T-helper 1 cell treated with Interleukin-12 subunit alpha and Interleukin-12 subunit beta and Interleukin-4 antibody, amounts not matched to agents 30 μg/mL and 1 μg/mL, for 36 hours (primary cell): Measurements from ENCODE around the gene ZNF385C.

ENCODE experiments used
- H3K27ac Mint-ChIP-seq: one replicate; pipeline ENCODE4 v1.8.0; 2021; ENCODE audit warnings: mild to moderate bottlenecking, mixed read lengths
- H3K27me3 Mint-ChIP-seq: one replicate; pipeline ENCODE4 v1.8.0; 2021; ENCODE audit warnings: low read depth, mixed read lengths
- H3K36me3 Mint-ChIP-seq: one replicate; pipeline ENCODE4 v1.8.0; 2021; ENCODE audit warnings: low read depth, mixed read lengths
- H3K4me1 Mint-ChIP-seq: one replicate; pipeline ENCODE4 v1.8.0; 2021; ENCODE audit warnings: low read depth, mixed read lengths
- H3K4me3 Mint-ChIP-seq: one replicate; pipeline ENCODE4 v1.8.0; 2021; ENCODE audit warnings: mild to moderate bottlenecking, moderate library complexity, mixed read lengths
- H3K9me3 Mint-ChIP-seq: one replicate; pipeline ENCODE4 v1.8.0; 2021; ENCODE audit warnings: mixed read lengths

ZNF385C gene

DNA sequence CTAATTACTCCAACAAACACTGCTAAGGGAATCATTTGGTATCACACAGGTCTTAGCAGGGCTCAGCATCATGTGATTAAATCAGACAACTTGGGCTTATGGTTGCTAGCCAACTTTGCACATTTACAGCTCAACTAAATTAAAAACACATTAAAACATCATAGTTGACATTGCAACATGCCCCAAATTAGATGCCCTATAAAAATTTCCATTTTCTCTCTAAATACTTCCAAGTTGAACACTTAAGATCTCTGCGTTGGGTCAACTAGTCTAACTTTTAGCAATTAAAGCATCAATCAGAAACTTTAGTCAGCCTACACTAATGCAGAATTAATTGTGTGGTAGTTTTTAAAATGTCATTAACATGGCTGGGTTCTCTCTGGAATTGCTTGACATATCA lies 93.1 kb downstream of the ZNF385C start:
- Mint-ChIP-seq H3K27ac (peak overlapping the region; percentile 14), H3K36me3 (peaks cover 13% of the 10 kb centered on the region), H3K9me3 (no peaks in the 10 kb centered on the region), H3K27me3 (no peaks in the 10 kb centered on the region), H3K4me3 (no peak overlapping the region), H3K4me1 (peaks cover 34% of the 10 kb centered on the region)

DNA sequence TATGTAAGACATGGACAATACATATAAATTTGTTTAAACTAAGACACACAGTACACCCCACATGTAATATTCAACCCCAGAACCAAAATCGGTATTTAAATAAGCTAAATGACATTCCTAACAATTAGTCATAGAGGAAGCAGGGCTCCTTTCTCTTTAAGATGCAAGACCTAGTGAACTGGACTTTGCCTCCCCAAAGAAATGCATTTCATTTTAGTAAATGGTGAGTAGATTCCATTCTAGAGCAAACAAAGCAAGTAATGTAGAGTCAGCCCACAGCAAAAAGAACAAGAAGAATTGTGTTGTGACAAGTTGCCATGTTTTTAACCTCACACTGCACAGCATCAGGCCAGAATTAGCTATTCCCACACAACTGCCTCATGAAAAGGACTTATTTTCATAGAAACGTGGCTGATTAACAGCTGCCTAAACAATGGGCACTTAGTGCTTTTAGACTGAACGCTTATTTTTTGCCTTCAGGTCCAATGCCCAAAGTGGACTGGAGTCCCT lies 95.4 kb downstream of the ZNF385C start:
- H3K4me3 Mint-ChIP-seq: no peak overlapping the region
- H3K27ac Mint-ChIP-seq: no peak overlapping the region
- peaks cover 17% of the 10 kb centered on the region for H3K36me3 Mint-ChIP-seq

DNA sequence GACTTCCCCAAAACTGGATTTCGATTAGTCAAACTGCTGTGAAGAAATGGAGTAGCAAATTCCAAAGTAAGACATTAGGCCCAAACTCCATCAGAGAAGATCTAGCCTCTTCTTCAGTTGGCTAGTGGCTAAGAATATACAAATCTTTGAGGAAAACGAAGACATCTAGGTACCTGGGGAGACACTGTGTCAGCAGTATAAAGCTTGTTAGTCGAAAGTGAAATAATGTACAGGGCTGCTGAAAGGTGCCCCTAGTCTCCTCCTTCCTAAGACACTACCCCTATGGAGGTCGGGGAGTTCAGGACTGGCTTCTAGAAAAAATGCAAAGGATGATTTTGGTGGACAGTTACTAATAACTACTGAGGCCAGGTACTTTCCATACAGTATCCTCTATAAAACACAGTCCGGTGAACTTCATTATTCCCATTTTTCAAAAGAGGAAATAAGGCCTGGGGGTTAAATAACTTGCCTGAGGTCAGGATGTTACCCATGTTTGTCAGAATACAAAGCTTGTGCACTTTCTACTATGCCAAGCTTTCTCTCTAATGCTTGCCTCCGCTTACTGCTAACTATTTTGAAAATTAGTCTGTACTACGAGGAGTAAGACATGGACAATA lies 96.0 kb downstream of the ZNF385C start:
- peaks cover 17% of the 10 kb centered on the region for H3K36me3 Mint-ChIP-seq
- no peak overlapping the region for H3K4me3 Mint-ChIP-seq
- H3K27me3 Mint-ChIP-seq: no peaks in the 10 kb centered on the region
- peaks cover 26% of the 10 kb centered on the region for H3K4me1 Mint-ChIP-seq
- H3K9me3 Mint-ChIP-seq: no peaks in the 10 kb centered on the region
- no peak overlapping the region for H3K27ac Mint-ChIP-seq

More for the DNA sequence above, 95.4 kb downstream of the ZNF385C start:
- peaks cover 26% of the 10 kb centered on the region for H3K4me1 Mint-ChIP-seq
- H3K27me3 Mint-ChIP-seq: no peaks in the 10 kb centered on the region
- H3K9me3 Mint-ChIP-seq: no peaks in the 10 kb centered on the region

DNA sequence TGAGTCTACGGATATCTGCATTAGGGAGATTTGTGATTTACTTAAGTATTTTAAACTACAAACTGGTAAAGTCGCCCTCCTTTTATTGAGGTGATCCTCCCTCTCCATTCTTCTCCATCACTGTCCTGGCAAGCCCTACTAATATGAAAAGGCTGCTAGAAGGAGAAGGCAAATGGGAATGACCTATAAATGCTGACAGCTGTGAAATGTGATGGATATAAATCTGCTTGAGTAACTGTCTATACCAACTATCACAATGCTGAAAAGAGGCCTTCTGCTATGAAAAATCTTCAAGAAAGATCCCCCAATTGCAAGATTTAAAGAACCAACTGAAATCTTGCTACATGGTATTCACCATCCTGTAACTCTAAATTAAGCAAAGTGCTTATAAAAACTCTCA lies 96.5 kb downstream of the ZNF385C start:
- H3K4me3 Mint-ChIP-seq: no peak overlapping the region
- no peaks in the 10 kb centered on the region for H3K9me3 Mint-ChIP-seq
- no peak overlapping the region for H3K27ac Mint-ChIP-seq
- H3K36me3 Mint-ChIP-seq: peaks cover 18% of the 10 kb centered on the region
- peaks cover 24% of the 10 kb centered on the region for H3K4me1 Mint-ChIP-seq
- H3K27me3 Mint-ChIP-seq: no peaks in the 10 kb centered on the region

DNA sequence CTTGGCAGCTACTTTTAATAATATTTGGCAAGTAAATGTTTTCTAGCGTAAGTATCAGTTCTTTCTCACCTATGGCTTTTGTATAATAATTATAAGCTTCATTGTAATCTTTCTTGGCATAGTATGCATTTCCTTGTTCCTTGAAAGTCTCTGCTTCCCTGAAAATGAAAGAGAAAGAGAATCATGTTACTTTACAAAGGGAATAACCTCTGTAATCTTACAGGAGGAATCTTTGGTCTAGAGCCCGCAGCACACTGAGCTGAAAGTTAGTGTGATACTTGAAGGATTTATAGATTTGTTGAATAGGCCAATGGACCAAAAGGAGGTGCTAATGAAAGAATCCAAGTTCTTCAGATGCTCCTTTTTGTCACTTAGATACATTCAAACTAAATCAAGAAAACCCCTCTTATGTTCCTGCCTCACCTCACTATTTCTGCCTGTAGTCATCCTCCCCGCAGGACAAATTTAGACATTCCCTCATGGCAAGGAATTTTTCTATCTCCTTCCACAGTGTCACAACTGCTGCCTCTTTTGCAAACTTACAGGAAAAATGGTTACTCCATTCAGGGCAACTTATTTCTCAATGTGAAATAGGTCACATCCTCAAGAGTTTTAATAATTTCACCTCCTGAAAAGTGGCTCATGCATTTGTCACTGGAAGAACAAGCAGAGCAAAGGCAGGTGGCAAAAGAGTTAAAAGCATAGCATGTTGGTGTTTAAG lies 97.7 kb downstream of the ZNF385C start:
- Mint-ChIP-seq H3K27me3 (no peaks in the 10 kb centered on the region), H3K4me3 (no peak overlapping the region), H3K27ac (no peak overlapping the region), H3K9me3 (no peaks in the 10 kb centered on the region), H3K4me1 (peaks cover 28% of the 10 kb centered on the region), H3K36me3 (peaks cover 27% of the 10 kb centered on the region)

DNA sequence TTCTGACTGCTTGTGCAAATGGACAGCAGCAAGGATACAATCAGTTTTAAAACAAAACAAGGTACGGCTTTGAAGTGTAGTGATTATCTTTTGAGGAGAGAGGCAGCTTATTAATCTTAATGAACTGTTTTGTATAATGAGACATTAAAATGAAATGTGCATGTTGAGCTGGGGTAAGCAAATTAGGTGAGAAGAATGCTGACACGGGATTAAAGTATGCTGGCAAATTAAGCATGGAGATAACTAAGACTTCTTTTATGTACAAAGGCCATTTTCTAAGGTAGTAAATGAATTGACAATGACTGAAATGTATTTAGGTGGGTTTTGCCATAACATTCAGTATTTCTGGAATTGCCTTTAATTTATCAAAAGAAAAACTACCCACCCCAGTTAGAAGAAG lies 99.8 kb downstream of the ZNF385C start:
- H3K27ac Mint-ChIP-seq: no peak overlapping the region
- H3K36me3 Mint-ChIP-seq: peaks cover 37% of the 10 kb centered on the region
- no peaks in the 10 kb centered on the region for H3K9me3 Mint-ChIP-seq
- H3K27me3 Mint-ChIP-seq: no peaks in the 10 kb centered on the region
- H3K4me3 Mint-ChIP-seq: no peak overlapping the region
- peaks cover 18% of the 10 kb centered on the region for H3K4me1 Mint-ChIP-seq

DNA sequence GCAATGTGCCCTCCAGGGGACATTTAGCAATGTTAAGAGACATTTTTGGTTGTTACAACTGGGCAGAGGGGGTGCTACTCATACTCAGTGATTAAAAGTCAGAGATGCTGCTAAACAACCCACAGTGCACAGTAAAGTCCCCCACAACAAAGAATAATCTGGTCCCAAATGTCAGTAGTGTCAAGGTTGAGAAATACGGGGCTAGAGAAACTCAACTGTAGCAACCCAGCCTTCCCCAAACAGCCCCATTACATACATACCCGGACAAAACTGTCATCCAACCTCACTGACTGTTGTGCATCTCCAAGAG lies 101.5 kb downstream of the ZNF385C start:
- peaks cover 35% of the 10 kb centered on the region for H3K36me3 Mint-ChIP-seq
- H3K4me1 Mint-ChIP-seq: peaks cover 11% of the 10 kb centered on the region
- no peaks in the 10 kb centered on the region for H3K27me3 Mint-ChIP-seq
- H3K27ac Mint-ChIP-seq: no peak overlapping the region
- H3K9me3 Mint-ChIP-seq: no peaks in the 10 kb centered on the region
- H3K4me3 Mint-ChIP-seq: no peak overlapping the region

DNA sequence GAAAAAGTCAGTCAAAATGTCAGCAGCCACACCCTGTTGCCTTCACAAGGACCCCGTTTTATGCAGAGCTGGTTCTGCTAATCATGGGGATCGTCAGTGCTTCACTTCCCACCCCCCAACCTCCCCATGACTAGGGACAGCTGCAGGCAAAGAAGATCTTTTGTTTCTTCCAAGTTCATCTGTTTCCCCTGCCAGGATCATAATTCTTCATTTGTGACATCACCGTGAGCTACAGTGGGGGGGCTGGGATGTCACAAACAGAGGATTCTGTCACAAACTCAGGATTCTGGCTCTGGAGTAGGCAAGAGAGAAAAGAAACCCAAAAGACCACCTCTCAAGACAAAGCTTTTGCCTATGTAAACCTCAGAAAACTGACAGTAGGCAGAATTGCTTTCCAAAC lies 105.7 kb downstream of the ZNF385C start:
- H3K4me1 Mint-ChIP-seq: peaks cover 14% of the 10 kb centered on the region
- H3K36me3 Mint-ChIP-seq: peaks cover 51% of the 10 kb centered on the region
- H3K27ac Mint-ChIP-seq: no peak overlapping the region
- no peaks in the 10 kb centered on the region for H3K27me3 Mint-ChIP-seq
- H3K4me3 Mint-ChIP-seq: no peak overlapping the region
- no peaks in the 10 kb centered on the region for H3K9me3 Mint-ChIP-seq

DNA sequence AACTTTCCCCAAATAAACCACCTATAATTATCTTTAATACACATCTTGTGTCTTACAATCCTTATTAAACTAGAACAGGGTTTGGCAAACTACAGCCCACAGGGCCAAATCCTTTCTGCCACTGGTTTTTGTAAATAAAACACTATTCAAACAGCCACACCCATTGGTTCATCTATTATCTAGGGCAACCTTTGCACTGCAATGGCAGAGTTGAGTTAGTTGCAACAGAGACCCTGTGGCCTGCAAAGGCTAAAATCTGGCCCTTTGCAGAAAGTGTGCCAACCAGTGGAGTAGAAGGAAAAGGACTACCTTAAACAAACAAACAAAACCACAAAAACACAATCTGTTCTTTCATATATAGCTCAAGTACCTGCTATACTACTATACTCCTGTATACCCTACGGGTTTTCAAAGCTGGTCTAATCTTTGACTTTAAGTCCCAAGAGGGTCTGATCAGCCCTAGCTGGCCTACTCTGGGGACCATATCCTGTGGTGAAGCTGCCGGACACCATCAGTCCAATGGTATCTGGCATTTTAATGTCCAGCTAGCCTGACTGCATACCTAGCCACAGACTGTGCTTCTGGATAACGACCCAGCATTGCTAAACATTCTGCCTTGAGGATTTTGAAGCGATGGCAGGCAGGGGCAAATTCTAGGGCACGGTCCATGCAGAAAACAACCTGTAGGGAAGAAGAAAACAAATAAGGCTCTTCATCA lies 108.4 kb downstream of the ZNF385C start:
- Mint-ChIP-seq H3K4me3 (no peak overlapping the region), H3K27me3 (no peaks in the 10 kb centered on the region), H3K27ac (no peak overlapping the region), H3K9me3 (no peaks in the 10 kb centered on the region), H3K4me1 (peaks cover 10% of the 10 kb centered on the region), H3K36me3 (peaks cover 48% of the 10 kb centered on the region)

DNA sequence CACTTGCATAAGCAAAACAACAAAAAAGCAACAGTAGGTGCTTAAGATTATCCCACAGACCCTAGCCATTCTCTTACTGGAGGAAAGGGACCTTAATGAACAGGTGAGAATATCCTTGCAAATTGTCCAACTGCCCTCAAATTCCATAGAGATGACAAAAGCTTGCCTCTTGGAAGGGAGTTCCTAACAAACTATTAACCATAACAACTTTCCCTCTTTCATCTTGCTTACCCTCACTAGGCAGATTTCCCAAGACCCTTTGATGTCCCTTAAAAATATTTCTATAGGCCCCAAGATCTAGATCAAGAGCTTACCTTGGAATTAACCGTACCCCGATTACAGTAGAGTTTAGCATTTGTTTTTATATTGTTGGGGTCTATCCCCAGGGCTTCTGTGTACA lies 109.9 kb downstream of the ZNF385C start:
- no peak overlapping the region for H3K27ac Mint-ChIP-seq

DNA sequence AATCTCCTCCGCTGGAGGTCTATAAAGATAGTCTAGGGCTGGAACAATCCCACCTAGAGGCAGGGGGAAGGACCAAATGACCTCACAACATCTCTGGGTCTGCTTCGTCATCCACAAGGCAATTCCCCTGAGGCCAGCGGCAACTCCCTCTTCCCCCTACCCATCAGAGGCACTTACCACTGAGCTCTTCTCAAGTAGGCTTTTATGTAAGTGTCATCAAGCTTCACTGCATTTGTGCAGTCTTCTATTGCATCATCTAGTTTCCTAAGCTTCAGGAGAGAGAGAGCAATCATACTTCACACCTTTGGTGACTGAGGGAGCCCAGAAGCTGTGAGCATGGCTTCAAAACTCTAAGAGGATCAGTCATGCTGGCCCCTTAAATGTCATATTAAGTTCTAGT lies 110.6 kb downstream of the ZNF385C start:
- Mint-ChIP-seq H3K27ac (no peak overlapping the region), H3K4me1 (peaks cover 12% of the 10 kb centered on the region), H3K9me3 (no peaks in the 10 kb centered on the region), H3K4me3 (no peak overlapping the region), H3K36me3 (peaks cover 46% of the 10 kb centered on the region), H3K27me3 (no peaks in the 10 kb centered on the region)

More for the DNA sequence above, 109.9 kb downstream of the ZNF385C start:
- Mint-ChIP-seq H3K4me1 (peaks cover 12% of the 10 kb centered on the region), H3K4me3 (no peak overlapping the region), H3K27me3 (no peaks in the 10 kb centered on the region), H3K9me3 (no peaks in the 10 kb centered on the region), H3K36me3 (peaks cover 48% of the 10 kb centered on the region)

DNA sequence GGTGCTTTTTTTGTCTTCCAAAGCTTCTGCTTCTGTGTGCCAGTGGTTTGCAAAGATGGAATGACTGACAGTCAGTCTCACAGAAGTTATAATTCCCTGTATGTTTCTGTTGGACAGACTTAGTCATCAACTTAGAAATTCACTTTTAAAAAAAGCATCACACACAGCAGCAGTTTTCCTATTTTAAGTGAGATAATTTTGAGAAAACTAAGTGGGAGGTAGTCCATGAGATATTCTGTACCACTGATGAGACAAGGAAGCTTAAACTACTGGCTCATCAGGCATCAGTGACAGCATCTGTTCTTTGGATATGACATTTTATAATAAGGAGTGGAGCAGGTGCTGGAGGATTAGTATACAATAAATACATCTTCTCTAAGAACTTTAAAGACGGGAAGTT lies 111.6 kb downstream of the ZNF385C start:
- Mint-ChIP-seq H3K4me3 (no peak overlapping the region), H3K36me3 (peaks cover 52% of the 10 kb centered on the region), H3K27me3 (no peaks in the 10 kb centered on the region), H3K27ac (no peak overlapping the region), H3K4me1 (peaks cover 12% of the 10 kb centered on the region), H3K9me3 (no peaks in the 10 kb centered on the region)

DNA sequence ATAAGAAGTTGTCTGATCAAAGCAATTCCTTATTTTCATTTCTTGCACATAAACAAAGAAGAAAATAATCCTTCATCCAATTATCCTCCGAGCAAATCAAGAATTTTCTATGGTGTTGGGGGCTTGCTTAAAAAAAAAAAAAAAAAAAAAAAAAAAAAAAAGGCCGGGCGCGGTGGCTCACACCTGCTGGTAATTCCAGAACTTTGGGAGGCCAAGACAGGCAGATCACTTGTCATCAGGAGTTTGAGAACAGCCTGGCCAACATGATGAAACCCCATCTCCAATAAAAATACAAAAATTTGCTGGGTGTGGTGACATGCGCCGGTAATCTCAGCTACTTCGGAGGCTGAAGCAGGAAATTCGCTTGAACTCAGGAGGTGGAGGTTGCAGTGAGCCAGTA lies 112.4 kb downstream of the ZNF385C start:
- no peaks in the 10 kb centered on the region for H3K9me3 Mint-ChIP-seq
- no peaks in the 10 kb centered on the region for H3K27me3 Mint-ChIP-seq
- H3K4me3 Mint-ChIP-seq: no peak overlapping the region
- peaks cover 49% of the 10 kb centered on the region for H3K36me3 Mint-ChIP-seq
- H3K27ac Mint-ChIP-seq: no peak overlapping the region
- H3K4me1 Mint-ChIP-seq: peaks cover 5% of the 10 kb centered on the region

DNA sequence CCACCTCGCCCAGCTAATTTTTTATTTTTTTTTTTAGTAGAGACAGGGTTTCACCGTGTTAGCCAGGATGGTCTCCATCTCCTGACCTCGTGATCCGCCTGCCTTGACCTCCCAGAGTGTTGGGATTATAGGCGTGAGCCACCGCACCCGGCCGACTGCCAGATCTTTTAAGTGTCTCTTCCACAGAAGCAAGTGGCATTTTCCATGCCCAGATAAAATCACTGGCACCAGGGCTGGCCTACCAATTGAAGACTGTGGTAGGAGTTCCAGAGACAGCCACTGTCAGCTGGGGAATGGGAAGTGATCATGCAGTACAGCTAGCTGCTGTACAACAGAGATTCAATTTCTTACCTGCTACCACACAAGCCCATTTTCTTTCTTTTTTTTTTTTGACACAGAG lies 113.8 kb downstream of the ZNF385C start:
- peaks cover 5% of the 10 kb centered on the region for H3K4me1 Mint-ChIP-seq
- H3K9me3 Mint-ChIP-seq: no peaks in the 10 kb centered on the region
- H3K4me3 Mint-ChIP-seq: no peak overlapping the region
- no peak overlapping the region for H3K27ac Mint-ChIP-seq
- H3K36me3 Mint-ChIP-seq: peaks cover 50% of the 10 kb centered on the region
- no peaks in the 10 kb centered on the region for H3K27me3 Mint-ChIP-seq
